Naive thymus-derived CD4-positive, alpha-beta T cell (primary cell): ENCODE measurements around the gene SIRT7. TPM values are rescaled to one million over a fixed set of nuclear protein-coding genes. Genes with fewer than 3 reads are reported as not detected.

ENCODE experiments used
- ATAC-seq: fragments of 150-1000 bp; cut with Tn5 transposase; 2 replicates; pipeline ENCODE4 v1.10.0; 2021; ENCODE audit warnings: mild to moderate bottlenecking, moderate library complexity
- CTCF ChIA-PET: fragments of 350-600 bp; sonication (Branson Sonifier 250); formaldehyde crosslinking; loops from one replicate; lab custom pipeline; 2021; ENCODE audit warnings: antibody characterized with exemption; lab: Charles Lee
- POLR2A ChIA-PET: fragments of 350-600 bp; sonication (Branson Sonifier 250); formaldehyde crosslinking; loops from one replicate; lab custom pipeline; 2021; ENCODE audit warnings: antibody characterized with exemption, inconsistent platforms; lab: Charles Lee
- DNase-seq, 9 donors: peaks; one replicate each; pipeline versions ENCODE4 v3.0.0 to v3.0.0-alpha.2; 2020 to 2022; ENCODE audit warnings: mixed read lengths in 1 of 9
- H3K27ac ChIP-seq: one replicate; pipeline ENCODE4 v1.7.0; 2013; ENCODE audit warnings: mild to moderate bottlenecking, low read depth, low read length, moderate library complexity
- H3K27me3 ChIP-seq, 2 donors: one replicate each; pipeline ENCODE4 v1.7.0; 2013; ENCODE audit warnings: low read length in 2 of 2, mild to moderate bottlenecking in 2 of 2, moderate library complexity in 2 of 2; ENCODE audit not compliant: control insufficient read depth in 2 of 2, insufficient read depth in 2 of 2
- H3K36me3 ChIP-seq, 3 experiments: 1 replicate in 2 of 3; 2 replicates in 1 of 3; pipeline ENCODE4 v1.7.0; 2013; ENCODE audit warnings: low read length in 3 of 3, mild to moderate bottlenecking in 3 of 3, moderate library complexity in 1 of 3; ENCODE audit not compliant: insufficient read depth in 3 of 3, control insufficient read depth in 2 of 3
- H3K4me1 ChIP-seq, 2 donors: one replicate each; pipeline ENCODE4 v1.7.0; 2013; ENCODE audit warnings: low read length in 2 of 2, mild to moderate bottlenecking in 2 of 2, moderate library complexity in 1 of 2; ENCODE audit not compliant: control insufficient read depth in 2 of 2, insufficient read depth in 2 of 2
- H3K4me3 ChIP-seq: 2 replicates; pipeline ENCODE4 v1.7.0; 2013; ENCODE audit warnings: mild to moderate bottlenecking, low read length
- H3K9me3 ChIP-seq, 3 experiments: 1 replicate in 2 of 3; 2 replicates in 1 of 3; pipeline ENCODE4 v1.7.0; 2013; ENCODE audit warnings: low read length in 3 of 3; ENCODE audit not compliant: control insufficient read depth in 2 of 3
- H3K27ac Mint-ChIP-seq, 9 donors: one replicate each; pipeline ENCODE4 v1.8.0; 2020 to 2022; ENCODE audit warnings: mixed read lengths in 9 of 9, mild to moderate bottlenecking in 8 of 9, moderate library complexity in 5 of 9, inconsistent platforms in 2 of 9
- H3K27me3 Mint-ChIP-seq, 5 donors: one replicate each; pipeline ENCODE4 v1.8.0; 2021 to 2022; ENCODE audit warnings: mixed read lengths in 5 of 5, mild to moderate bottlenecking in 1 of 5
- H3K36me3 Mint-ChIP-seq, 5 donors: one replicate each; pipeline ENCODE4 v1.8.0; 2020 to 2022; ENCODE audit warnings: mixed read lengths in 5 of 5, mild to moderate bottlenecking in 3 of 5, inconsistent platforms in 1 of 5
- H3K4me1 Mint-ChIP-seq, 7 donors: one replicate each; pipeline ENCODE4 v1.8.0; 2020 to 2022; ENCODE audit warnings: mixed read lengths in 7 of 7, mild to moderate bottlenecking in 3 of 7, inconsistent platforms in 1 of 7
- H3K4me3 Mint-ChIP-seq, 10 donors: one replicate each; pipeline ENCODE4 v1.8.0; 2020 to 2022; ENCODE audit warnings: mild to moderate bottlenecking in 10 of 10, mixed read lengths in 10 of 10, moderate library complexity in 6 of 10, inconsistent platforms in 2 of 10
- H3K9me3 Mint-ChIP-seq, 11 donors: one replicate each; pipeline ENCODE4 v1.8.0; 2020 to 2022; ENCODE audit warnings: mixed read lengths in 11 of 11, mild to moderate bottlenecking in 4 of 11, inconsistent platforms in 1 of 11, moderate library complexity in 1 of 11
- intact Hi-C, 2 donors: fragments of 100-400 bp; cut with micrococcal nuclease; formaldehyde crosslinking; loops; one replicate each; pipeline ENCODE4 v1.15.1; 2023
- polyA plus RNA-seq, 2 donors: library from polyadenylated mRNA; unstranded; fragments of 300-500 nt; fragmentation: Illumina TruSeq; gene quantifications; one replicate each; pipeline ENCODE4 v1.2.3, GENCODE V29; 2021
- total RNA-seq, 6 experiments: library from RNA in 5 of 6; stranded (reverse) in 5 of 6; gene quantifications; 1 replicate in 5 of 6; 2 replicates in 1 of 6; pipeline ENCODE4 v1.2.3 and lab custom pipeline; 2021 to 2026

Gene SIRT7
- total RNA-seq (10 to 100 TPM; 56.0 to 81.4 (median 69.7) TPM), polyA plus RNA-seq (10 to 100 TPM; 21.6 to 38.7 TPM), total RNA-seq (lab: John Stamatoyannopoulos, UW) (40.0 reads per million, percentile 66 among the genes with 10 or more reads in this experiment)

DNA sequence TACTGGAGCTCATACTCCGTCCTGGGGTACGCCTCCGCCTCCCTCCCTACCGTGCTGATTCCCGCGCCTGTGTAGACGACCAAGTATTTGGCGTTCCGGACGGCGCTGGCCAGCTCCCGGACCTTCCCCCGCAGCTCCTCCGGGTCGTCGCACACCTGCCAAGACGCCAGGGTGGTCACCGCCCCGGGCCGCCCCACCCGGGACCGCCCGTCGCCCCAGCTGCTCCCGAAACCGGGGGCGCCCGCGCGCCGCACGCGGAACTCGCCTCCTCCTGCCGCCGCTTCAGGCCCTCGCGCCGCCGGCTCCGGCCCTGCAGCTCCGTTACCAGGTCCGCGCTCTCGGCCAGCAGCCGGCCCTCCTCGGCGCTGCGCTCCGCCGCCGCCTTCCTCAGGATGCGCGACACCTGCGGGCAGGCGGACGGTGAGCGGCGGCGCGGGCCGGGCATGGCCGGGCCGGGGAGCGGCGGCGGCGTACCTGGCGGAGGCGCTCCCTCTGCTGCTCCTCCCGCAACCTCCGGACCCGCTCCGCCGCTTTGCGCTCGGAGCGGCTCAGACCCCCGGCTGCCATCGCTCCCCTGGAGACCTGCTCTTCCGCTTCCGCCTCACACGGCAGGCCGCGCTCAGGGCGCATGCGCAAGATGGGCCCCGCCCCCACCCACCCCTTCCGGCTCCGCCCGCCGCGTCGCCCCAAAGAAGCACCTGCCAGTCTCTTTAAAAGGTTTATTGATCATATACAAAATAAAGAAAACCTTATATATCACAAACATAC lies at the start of gene SIRT7:
TSS of gene SIRT7 (minus strand) at position 612 of the 768 bp plus-strand sequence. CDS start at position 567, 45 bp downstream.
- ATAC-seq (peak; percentile 93), DNase-seq (peak; percentile 69 to 83 (median 78))
- Mint-ChIP-seq H3K27me3 (no peaks in the 10 kb centered on the region), H3K36me3 (peaks cover 0 to 25% (median 4%) of the 10 kb centered on the region in 5 donors), H3K27ac (peak within 1 kb of the TSS; percentile 82 to 90 (median 85)), H3K4me3 (peak within 1 kb of the TSS; percentile 81 to 92 (median 88)), H3K9me3 (peaks cover 0 to 2% (median 0%) of the 10 kb centered on the region in 11 donors), H3K4me1 (peaks cover 14 to 47% (median 35%) of the 10 kb centered on the region in 7 donors)
- CTCF ChIA-PET = interaction anchor here (0.7 to 0.8 kb wide), 3 partner anchors 9 to 245 kb away, joined by 3 to 4 read pairs (median 3); no protein-coding TSS in a partner anchor
- H3K9me3 ChIP-seq = no peaks in the 10 kb centered on the region
- peak within 1 kb of the TSS; percentile 49 for H3K4me3 ChIP-seq
- POLR2A ChIA-PET = interaction anchor here (0.7 to 1.8 kb wide), 9 partner anchors 8 to 823 kb away, joined by 3 to 16 read pairs (median 5); partner anchors contain the start of genes ALYREF, ANAPC11, ARHGDIA and MAFG
- H3K27ac ChIP-seq = peak within 1 kb of the TSS; percentile 80
- no peaks in the 10 kb centered on the region for H3K27me3 ChIP-seq
- intact Hi-C loops = loop anchor here (1.0 to 2.0 kb wide), 4 partner anchors 9 to 57 kb away; partner anchors contain the start of genes ALYREF (in 1 of the 2), ANAPC11 (in 1 of the 2), MAFG (in 1 of the 2) and P4HB (in 1 of the 2)
- peaks cover 13 to 20% of the 10 kb centered on the region in 2 donors for H3K4me1 ChIP-seq
- peaks cover 12 to 41% (median 18%) of the 10 kb centered on the region in 3 experiments for H3K36me3 ChIP-seq

GRCh38 chr17:81967244-81967532 lies 49.2 kb upstream of the SIRT7 start:
- Mint-ChIP-seq H3K27me3 (peaks cover 0 to 30% (median 3%) of the 10 kb centered on the region in 5 donors), H3K36me3 (no peaks in the 10 kb centered on the region), H3K4me3 (peak overlapping the region in 8 of 10 donors; percentile 69 to 84 (median 76)), H3K27ac (peak overlapping the region in 2 of 9 donors; percentile 77 to 83), H3K9me3 (no peaks in the 10 kb centered on the region), H3K4me1 (peaks cover 4 to 44% (median 20%) of the 10 kb centered on the region in 7 donors)
- Histone ChIP-seq H3K4me1 (peaks cover 23% of the 10 kb centered on the region in 2 donors), H3K27ac (peak overlapping the region; percentile 58), H3K27me3 (peaks cover 0 to 2% of the 10 kb centered on the region in 2 donors), H3K36me3 (no peaks in the 10 kb centered on the region), H3K9me3 (no peaks in the 10 kb centered on the region), H3K4me3 (peak overlapping the region; percentile 43)
- intact Hi-C loops = loop anchor here in 1 of 2 donors (5.0 kb wide), 1 partner anchor 40 kb away; the partner anchor contains the start of gene MAFG
- ChIA-PET CTCF (interaction anchor here (0.7 to 2.5 kb wide), 4 partner anchors 8 to 55 kb away, joined by 3 to 8 read pairs (median 3); partner anchors contain the start of genes ASPSCR1, CENPX and LRRC45), POLR2A (interaction anchor here (0.7 to 3.4 kb wide), 9 partner anchors 10 to 382 kb away, joined by 3 to 23 read pairs (median 3); partner anchors contain the start of genes ASPSCR1, CENPX and LRRC45)
- DNase-seq = no peak
- no peak for ATAC-seq

GRCh38 chr17:81966343-81967243 lies 48.6 kb upstream of the SIRT7 start:
- intact Hi-C loops = loop anchor here in 1 of 2 donors (5.0 kb wide), 1 partner anchor 39 kb away; the partner anchor contains the start of gene MAFG
- CTCF ChIA-PET = interaction anchor here (1.1 to 2.5 kb wide), 3 partner anchors 10 to 56 kb away, joined by 3 to 8 read pairs (median 3); partner anchors contain the start of genes ASPSCR1, CENPX and LRRC45

GRCh38 chr17:81964081-81964849 lies 46.3 kb upstream of the SIRT7 start:
- ChIA-PET CTCF (interaction anchor here (0.6 to 5.7 kb wide), 2 partner anchors 10 to 57 kb away, joined by 4 to 122 read pairs; partner anchors contain the start of genes CENPX and LRRC45), POLR2A (interaction anchor here (0.6 kb wide), 2 partner anchors 48 to 231 kb away, joined by 4 read pairs; no protein-coding TSS in a partner anchor)
- Mint-ChIP-seq H3K27me3 (peaks cover 0 to 33% (median 3%) of the 10 kb centered on the region in 5 donors), H3K9me3 (no peaks in the 10 kb centered on the region), H3K4me1 (peaks cover 4 to 39% (median 14%) of the 10 kb centered on the region in 7 donors), H3K4me3 (peak overlapping the region in 2 of 10 donors; percentile 8 to 37), H3K27ac (peak overlapping the region in 1 of 9 donors; percentile 60), H3K36me3 (no peaks in the 10 kb centered on the region)
- Histone ChIP-seq H3K27ac (no peak overlapping the region), H3K9me3 (no peaks in the 10 kb centered on the region), H3K27me3 (peaks cover under 1 to 2% of the 10 kb centered on the region in 2 donors), H3K4me3 (no peak overlapping the region), H3K36me3 (no peaks in the 10 kb centered on the region), H3K4me1 (peaks cover 23% of the 10 kb centered on the region in 2 donors)
- ATAC-seq = no peak
- DNase-seq = no peak
- intact Hi-C loops = no loop called here

More at GRCh38 chr17:81966343-81967243, 48.6 kb upstream of the SIRT7 start:
- H3K27ac ChIP-seq = peak overlapping the region; percentile 58
- Mint-ChIP-seq H3K4me1 (peaks cover 4 to 45% (median 20%) of the 10 kb centered on the region in 7 donors), H3K27me3 (peaks cover 0 to 33% (median 3%) of the 10 kb centered on the region in 5 donors), H3K27ac (peak overlapping the region in 2 of 9 donors; percentile 4 to 33), H3K9me3 (no peaks in the 10 kb centered on the region), H3K4me3 (peak overlapping the region in 4 of 10 donors; percentile 32 to 83 (median 64)), H3K36me3 (no peaks in the 10 kb centered on the region)
- no peaks in the 10 kb centered on the region for H3K36me3 ChIP-seq
- DNase-seq (no peak), ATAC-seq (no peak)
- H3K4me1 ChIP-seq = peaks cover 23% of the 10 kb centered on the region in 2 donors
- no peaks in the 10 kb centered on the region for H3K9me3 ChIP-seq
- POLR2A ChIA-PET = interaction anchor here (0.7 to 3.4 kb wide), 8 partner anchors 8 to 383 kb away, joined by 3 to 23 read pairs (median 4); partner anchors contain the start of genes ASPSCR1, CENPX and LRRC45
- no peak overlapping the region for H3K4me3 ChIP-seq
- H3K27me3 ChIP-seq = peaks cover 0 to 2% of the 10 kb centered on the region in 2 donors
